ENCODE measurements around the gene TCF3. TPM values are rescaled to one million over a fixed set of nuclear protein-coding genes. Genes with fewer than 3 reads are reported as not detected.

TCF3 gene
- total RNA-seq, 1 experiment from 2014 or later, result 23.2 TPM

DNA sequence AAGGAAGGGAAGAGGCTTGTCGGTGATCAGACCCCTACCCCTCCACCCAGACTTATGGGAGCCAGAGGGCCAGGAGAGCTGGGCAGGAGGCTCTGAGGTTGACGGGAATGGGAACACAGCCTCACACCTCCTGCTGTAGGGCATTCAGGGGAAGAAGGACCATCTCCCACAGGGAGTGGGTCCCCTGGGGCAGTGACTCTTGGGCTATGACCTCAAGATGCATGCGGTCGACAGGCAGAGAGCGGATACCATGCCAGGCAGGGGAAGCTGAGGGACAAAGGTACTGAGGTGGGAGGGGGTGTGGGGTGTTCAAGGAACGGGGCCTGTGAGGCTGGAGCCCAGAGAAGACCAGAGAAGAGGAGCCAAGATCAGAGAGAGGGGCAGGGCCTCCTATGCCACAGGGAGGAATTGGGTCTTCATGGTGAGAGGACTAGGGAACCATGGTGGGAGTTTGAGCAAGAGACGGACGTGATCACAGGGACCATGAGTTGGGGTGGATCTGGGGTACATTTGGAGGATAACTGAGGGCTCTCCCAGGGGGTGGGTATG lies 4.6 kb upstream of the TCF3 start:
- no peak for DNase-seq (ENCODE audit: low read depth, low spot score)
- in situ Hi-C loops (cut with HindIII; ENCODE audit: low pct_unique_long_range_greater_than_20kb, low sequenced_read_pairs), result no loop called here

DNA sequence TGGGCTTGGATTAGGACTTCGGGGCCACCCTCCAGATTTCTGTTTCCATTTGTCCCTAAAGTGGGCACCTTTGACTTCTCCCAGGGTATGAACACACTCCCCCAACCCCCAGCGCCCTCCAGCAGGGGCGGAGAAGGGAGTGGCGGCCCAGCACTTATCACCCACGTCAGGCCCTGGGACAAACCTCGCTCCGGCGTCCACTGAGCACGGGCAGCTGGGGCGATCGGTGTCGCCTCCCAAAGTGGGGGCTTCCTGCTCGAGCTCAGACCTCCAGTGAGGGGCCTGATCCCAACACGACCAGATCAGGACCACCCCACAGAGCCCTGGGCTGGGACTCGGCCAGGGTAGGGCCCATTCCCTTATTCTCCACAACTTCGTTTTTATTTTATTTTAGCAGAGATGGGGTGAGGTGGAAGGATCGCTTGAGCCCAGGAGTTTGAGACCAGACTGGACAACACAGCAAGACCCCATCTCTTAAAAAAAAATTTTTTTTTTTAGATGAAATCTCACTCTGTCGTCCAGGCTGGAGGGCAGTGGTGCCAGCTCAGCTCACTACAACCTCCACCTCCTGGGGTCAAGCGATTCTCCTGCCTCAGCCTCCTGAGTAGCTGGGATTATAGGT lies 3.7 kb upstream of the TCF3 start:
- in situ Hi-C loops (cut with HindIII; ENCODE audit: low pct_unique_long_range_greater_than_20kb, low sequenced_read_pairs), result no loop called here
- no peak for DNase-seq (ENCODE audit: low read depth, low spot score)

DNA sequence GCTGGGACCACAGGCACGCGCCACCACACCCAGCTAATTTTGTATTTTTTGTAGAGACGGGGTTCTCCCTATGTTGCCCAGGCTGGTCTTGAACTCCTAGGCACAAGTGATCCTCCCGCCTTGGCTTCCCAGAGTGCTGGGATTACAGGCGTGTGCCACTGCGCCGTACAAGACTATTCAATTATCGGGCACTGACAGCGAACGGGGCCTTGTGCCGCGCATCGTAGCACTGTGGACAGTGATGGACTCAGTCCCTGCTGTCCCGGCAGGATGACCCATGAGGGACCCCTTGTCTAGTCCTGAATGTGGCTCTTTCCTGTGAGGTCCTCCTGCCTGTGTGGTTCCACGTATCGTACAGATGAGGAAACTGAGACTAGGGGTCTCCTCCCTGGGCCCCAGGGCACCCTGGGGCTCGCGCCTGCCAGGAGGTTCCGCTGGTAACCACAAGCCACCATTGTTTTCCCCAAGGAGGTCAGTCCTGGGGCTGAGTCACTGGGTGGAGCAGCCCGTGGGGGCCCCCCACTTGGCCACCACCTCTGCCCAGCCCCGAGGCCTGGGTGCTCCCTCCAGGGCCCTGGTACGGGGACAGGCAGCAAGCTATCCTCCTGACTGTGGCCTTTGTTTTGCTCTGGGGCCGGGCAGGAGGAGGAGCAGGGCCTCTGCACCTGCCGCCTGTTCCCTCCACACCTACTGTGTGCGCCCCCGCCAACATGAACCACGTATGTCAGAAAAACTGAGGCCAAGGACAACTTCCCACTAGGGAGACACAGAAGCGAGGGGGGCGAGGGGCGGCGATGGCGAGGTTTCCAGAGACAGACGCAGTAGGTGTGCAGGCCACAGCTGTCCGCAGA lies 2.9 kb upstream of the TCF3 start:
- no peak for DNase-seq (ENCODE audit: low read depth, low spot score)
- in situ Hi-C loops (cut with HindIII; ENCODE audit: low pct_unique_long_range_greater_than_20kb, low sequenced_read_pairs), result no loop called here

DNA sequence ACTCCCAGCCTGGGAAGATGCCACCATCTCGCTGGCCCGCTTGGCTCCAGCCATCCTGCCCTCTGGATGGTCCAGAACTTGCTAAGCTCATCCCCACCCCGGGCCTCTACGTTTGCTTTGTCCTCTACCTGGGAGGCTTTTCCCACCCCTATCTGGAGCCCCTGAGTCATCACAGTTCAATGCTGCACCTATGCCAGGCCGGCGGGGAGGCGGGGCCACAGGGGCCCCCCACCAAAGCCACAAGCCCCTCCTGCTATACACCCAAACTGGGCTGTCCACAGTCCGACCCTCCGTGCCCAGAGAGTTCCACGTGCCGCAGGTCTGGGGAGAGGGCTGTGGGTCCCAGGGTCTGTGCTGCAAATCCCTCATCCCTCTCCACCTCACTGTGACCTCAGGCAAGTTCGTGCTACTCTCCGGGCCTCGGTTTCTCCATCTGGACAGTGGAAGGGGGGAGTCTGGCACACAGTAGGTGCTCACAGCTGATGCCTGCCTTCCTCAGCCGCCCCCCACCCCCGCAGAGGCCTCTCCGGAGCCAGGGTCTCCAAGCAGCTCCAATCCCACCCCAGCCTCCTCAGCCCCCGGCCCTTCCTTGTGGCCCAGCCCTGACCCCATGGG lies 1.9 kb upstream of the TCF3 start:
- in situ Hi-C loops (cut with HindIII; ENCODE audit: low pct_unique_long_range_greater_than_20kb, low sequenced_read_pairs), result no loop called here
- no peak for DNase-seq (ENCODE audit: low read depth, low spot score)

DNA sequence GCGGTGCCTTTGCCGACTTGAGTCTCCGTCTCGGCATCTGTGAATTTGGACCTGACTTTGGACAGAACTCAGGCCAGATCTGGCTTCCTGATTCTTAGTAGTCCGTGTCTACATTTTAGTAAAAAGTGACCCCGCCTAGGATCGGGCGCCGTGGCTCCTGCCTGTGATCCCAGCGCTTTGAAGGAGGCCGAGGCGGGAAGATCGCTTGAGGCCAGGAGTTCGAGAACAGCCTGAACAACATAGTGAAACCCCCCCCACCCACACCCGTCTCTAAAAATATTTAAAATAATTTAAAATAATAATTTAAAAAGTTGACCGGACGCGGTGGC lies 849 bp upstream of the TCF3 start:
- in situ Hi-C loops (cut with HindIII; ENCODE audit: low pct_unique_long_range_greater_than_20kb, low sequenced_read_pairs), result no loop called here
- no peak for DNase-seq (ENCODE audit: low read depth, low spot score)

DNA sequence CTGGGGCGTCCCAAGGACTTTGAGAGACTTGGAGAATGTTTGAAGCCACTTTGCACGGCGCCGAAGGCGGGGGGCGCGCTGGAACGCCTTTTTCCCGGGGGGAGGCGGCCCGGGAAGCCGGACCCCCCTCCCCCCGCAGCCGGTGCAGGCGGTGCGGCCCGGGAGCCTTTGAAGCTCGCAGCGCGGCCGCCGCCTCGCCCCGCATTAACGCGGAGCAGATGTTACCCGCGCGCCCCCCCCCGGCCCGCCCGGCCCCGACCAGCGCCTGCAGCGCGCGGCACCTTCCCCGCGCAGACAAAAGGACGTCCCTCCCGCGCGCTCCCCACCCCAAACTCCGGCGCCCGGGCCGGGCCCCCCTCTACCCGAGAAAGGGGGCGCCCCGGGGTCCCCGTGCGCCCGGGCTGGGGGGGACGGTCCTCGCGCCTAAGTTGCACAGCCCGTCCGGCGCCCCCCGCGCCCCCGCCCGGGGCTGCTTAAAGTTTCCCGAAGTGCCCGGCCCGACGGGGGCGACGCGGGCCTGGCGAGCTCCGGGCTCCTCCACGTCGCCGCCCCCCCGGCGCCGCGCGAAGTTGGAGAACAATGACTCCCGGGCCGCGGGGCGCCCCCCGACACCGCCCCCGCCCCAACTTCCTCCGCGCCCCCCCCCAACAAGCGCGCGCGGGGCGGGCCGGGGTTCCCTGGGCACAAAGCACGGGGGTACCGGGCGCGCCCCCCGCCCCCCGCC lies 685 bp downstream of the TCF3 start:
- no peak for DNase-seq (ENCODE audit: low read depth, low spot score)

DNA sequence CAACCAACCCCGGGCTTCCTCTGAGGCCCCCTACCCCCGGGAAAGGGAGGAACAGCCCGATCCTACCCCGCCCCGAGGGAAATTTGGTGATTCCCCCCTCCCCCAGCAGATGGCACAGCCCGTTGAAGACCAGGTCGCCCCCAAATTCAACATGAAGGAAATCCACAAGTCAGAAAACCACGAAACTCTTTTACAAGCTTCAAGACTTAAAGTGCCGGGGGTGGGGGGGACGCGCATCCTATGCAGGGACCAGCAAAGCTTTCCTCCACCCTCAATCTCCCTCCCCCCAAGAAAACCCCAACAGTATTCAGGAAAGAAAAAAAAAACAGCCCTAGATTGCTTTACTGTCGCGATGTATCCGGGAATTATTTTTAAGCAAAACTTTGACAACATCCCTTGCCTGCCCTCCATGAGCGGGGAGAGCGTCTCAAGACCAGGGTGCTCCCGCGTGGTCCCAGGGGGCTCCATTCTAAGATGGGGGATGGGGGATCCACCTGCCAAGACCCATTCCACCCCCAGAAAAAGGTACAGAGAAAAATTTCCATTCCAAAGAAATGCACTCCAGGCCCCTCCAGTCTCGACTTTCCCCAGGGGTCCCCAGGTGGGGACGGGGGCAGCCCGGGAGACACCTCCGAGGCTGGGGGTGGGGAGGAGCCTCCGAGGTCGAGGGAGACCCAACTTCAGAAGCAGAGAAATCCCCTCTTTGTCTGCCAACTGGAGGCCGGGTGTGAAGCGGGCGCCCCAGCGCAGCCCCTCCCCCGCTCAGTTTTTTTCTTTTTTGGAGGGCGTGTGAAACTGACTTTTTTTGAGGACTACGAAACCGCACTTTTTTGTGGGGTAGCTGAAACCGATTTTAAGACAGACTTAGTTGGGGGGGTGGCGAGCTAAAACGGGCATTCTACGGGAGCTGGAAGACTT lies 1.5 kb downstream of the TCF3 start:
- in situ Hi-C loops (cut with HindIII; ENCODE audit: low pct_unique_long_range_greater_than_20kb, low sequenced_read_pairs), result no loop called here
- DNase-seq (ENCODE audit: low read depth, low spot score), result no peak

More for the DNA sequence above, 685 bp downstream of the TCF3 start:
- in situ Hi-C loops (cut with HindIII; ENCODE audit: low pct_unique_long_range_greater_than_20kb, low sequenced_read_pairs), result no loop called here

DNA sequence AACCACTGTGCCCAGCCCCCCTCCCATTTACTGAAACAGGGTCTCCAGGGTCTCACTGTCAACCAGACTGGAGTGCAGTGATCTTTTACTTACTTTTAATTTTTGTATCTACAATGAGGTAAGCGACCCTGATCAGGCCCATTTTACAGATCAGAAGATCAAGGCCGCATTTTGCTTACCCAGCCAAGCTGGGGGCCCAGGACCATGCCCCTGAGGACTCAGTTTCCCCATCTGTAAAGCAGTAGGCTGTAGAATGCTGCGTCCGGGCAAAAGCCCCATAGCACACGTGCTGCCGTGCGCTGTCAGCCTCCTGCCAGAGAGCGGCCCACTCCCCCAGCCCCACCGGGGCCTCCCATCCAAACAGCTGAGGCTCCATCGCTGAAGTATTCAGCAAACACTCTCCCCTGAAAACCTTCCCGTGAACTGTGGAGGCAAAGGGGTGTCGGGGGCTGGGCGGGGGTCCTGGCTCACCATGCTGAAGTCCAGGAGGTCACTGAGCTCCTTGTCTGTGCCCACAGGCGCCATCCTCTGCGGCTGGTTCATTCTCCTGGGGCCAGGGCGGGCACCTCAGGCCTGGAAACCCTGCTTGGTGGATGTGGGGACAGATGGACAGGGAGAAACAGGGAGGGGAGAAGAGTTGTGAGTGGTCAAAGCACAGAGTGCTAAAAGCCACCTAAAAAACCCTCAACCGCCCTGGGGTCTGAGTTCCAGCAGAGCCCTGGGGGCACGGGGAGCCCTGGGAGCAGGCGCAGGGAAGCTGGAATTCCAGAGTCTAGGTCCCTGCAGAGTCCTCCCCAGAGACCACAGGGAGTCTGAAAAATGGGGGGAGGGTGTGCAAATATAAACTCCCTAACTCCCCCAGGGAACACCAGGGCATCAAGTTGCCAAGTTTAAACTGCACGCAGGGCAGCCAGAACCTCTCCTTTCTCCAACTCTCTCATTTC lies 2.4 kb downstream of the TCF3 start:
- DNase-seq (ENCODE audit: low read depth, low spot score), result no peak
- in situ Hi-C loops (cut with HindIII; ENCODE audit: low pct_unique_long_range_greater_than_20kb, low sequenced_read_pairs), result no loop called here

DNA sequence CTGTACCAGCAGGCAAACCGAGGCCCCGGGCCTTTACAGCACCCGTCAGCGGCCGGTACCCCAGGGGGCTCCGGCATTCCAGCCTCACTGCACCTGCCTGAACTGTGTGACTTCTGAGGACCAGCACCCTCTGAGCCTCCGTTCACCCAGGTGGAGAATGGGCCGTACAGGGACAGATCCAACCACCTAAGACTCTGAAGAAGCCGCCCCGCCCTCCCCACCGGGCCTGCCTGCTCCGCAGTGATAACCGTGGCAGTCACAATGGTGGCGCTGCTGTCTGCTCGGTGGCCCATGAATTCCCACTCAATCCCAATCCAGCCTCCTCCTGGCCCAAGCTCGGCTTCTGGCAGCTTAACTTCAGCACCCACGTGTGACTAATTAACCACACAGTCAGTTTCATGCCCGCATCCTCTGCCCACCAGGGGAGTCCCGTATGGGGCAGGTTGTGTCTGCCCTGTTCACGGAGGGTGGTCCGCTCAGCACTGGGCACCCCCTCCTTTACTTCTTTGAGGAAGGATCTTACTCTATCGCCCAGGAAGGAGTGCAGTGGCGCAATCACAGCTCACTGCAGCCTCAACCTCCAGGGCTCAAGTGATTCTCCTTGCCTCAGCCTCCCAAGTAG lies 3.4 kb downstream of the TCF3 start:
- DNase-seq (ENCODE audit: low read depth, low spot score), result no peak
- in situ Hi-C loops (cut with HindIII; ENCODE audit: low pct_unique_long_range_greater_than_20kb, low sequenced_read_pairs), result no loop called here

DNA sequence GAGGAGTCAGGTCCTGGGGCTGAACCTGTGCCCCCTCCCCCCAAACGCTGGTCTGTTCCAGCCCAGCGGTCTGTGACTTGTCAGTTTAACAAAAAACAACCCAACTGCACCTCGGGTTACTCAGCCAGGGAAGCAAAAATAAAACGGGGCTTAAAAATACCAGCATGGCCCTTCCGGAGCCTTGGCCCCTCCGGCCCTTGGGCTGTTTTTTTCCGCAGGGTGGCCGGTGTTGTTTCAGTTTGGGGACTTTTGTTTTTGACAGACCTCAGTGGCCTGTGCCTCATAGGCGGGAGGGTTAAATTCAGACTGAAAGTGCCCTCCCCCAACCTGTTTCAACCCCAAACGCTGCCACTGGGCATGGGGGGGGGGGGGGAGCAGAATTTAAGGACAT lies 4.0 kb downstream of the TCF3 start:
- no peak for DNase-seq (ENCODE audit: low read depth, low spot score)
- in situ Hi-C loops (cut with HindIII; ENCODE audit: low pct_unique_long_range_greater_than_20kb, low sequenced_read_pairs), result no loop called here

DNA sequence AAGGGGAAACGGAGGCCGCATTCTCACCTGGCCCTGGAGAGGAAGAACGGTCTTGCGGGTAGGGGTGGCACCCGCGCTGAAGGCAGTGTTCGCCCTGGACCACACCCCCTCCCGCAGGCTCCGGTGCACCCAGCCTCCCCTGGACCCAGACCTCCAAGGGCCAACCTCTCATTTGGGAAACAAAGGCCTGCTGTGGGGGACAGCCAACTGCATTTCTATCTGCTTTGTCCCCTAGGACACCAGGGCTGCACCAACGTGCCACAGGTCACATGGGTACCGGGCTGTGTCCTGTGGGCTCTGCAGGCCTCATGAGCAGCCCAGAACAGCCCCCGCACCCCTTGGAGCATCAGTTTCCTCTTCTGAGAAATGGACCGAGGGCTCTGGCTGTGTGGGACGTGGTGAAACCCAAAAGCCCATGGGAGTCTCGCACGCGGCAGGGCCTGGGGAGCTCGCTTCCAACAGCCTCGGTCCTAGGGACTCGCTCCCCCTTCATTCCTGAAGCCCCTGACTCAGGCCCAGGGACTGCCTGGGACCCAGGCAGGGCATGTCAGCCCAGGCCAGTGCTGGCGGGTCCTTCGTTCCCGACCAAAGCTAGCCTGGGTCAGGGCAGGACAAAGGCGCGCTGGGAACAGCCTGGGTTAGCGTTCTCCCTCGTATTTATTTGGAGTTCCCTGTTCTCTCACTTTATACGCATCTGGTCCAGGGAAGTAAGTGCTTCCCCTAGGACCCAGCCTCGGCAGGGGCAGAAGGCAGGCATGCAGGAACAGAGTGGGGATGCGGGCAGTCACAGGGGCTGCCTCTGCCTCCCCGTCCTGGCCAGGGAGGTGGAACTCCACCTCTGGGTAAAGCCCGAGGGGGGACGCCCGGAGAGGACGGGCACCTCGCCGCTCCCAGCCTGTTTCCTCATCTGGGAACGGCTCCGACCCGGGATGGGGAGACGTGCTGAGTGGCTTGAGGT lies 4.6 kb downstream of the TCF3 start:
- in situ Hi-C loops (cut with HindIII; ENCODE audit: low pct_unique_long_range_greater_than_20kb, low sequenced_read_pairs), result no loop called here
- DNase-seq (ENCODE audit: low read depth, low spot score), result no peak

DNA sequence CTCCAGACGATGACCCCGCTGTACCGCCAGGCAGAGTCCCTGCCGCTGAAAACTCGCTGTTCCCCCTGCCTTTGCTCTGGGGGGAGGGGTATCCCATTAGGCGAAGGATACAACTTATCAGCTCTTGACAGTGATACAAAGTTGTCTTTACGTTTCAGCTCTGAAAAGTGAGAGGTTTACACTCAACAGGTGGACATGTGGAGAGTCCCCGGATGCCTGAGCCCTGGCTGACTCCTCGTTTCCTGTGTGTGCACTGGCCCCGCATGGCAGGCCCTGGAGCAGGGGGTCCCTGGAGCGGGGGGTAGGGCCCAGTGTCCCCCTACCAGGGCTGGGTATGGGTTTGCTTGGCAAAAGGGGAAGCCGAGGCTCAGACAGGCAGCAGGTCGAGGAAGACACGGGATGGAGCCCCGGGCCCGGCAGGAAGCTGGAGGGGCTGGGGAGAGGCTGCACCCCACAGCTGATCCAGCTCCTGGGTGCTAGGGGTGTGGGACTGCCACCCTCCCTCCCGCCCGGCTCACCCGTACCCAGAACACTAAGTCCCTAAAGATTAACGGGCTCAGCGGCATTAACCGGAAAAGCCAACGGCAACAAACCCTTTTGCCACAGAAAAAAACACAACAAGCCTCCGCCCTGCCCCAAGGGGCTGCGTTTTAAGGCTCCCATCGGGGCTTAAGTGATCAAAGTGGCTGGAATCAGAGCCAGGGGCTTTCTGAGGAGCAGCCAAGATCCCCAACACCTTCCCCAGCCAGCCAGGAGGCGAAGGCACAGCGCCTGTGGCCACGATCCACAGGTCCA lies 5.6 kb downstream of the TCF3 start:
- in situ Hi-C loops (cut with HindIII; ENCODE audit: low pct_unique_long_range_greater_than_20kb, low sequenced_read_pairs), result no loop called here
- DNase-seq (ENCODE audit: low read depth, low spot score), result no peak

DNA sequence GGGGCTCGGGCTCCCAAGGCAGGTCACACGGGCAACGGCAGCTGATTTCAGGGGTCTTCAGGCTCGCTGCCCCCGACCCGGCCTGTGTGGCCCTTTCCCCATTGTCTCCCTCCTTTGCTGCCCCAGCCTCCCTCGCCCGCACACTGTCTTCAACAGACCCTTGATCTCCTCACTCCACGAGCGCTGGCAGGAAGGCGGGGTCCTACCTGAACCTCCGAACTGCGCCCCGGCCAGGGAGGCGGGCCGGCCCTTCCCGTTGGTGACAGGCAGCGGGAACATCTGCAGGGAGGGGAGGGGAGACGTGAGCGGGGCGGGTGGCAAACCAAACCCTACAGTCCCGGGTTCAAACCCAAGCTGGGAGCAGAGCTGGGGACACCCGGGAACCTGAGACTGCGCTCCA lies 6.3 kb downstream of the TCF3 start:
- in situ Hi-C loops (cut with HindIII; ENCODE audit: low pct_unique_long_range_greater_than_20kb, low sequenced_read_pairs), result no loop called here
- no peak for DNase-seq (ENCODE audit: low read depth, low spot score)

DNA sequence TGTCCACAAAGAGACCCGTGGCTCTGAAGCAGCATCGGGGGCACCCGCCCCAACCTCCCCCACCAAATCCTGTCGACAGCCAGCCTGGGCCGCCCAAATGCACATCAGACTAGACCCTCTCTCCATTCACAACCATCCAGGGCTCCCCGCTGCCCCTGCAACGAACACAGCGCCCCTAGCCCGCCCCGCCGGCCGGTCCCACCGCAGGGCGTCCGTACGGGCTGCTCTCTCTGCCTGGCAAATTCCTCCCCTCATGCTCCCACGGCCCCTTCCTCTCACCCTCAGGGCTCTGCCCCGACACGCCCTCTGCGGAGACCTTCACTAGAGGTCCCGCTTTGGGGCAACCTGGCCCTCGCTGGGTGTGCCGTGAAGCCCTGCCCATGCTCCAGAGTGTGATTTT lies 7.1 kb downstream of the TCF3 start:
- DNase-seq (ENCODE audit: low read depth, low spot score), result no peak
- in situ Hi-C loops (cut with HindIII; ENCODE audit: low pct_unique_long_range_greater_than_20kb, low sequenced_read_pairs), result no loop called here
